Posterior vena cava (tissue), 2 donors: ENCODE data around the gene MYLK4. TPM values are rescaled to one million over a fixed set of nuclear protein-coding genes. Genes with fewer than 3 reads are reported as not detected.

Experiments
- DNase-seq: peaks from one replicate; pipeline ENCODE4 v3.0.0-alpha.2; 2020; ENCODE audit warnings: low spot score
- intact Hi-C, 2 donors: fragments of 100-400 bp; cut with DNase I; formaldehyde crosslinking; loops; one replicate each; pipeline versions ENCODE4 v1.14.1 to v1.14.2; 2022 to 2023
- total RNA-seq, 2 donors: library from RNA; stranded (reverse); fragmentation: NEBNext Ultra II Directional; extraction: Animal tissue kit (Norgen Biotek cat#: 25700); gene quantifications; one replicate each; pipeline ENCODE4 v1.2.1, GENCODE V29; 2021
- donor health status: DM: yes; HTN: yes; CAD: no.
- donor health status: DM: yes; HTN: yes; CAD: no.

The MYLK4 gene
- total RNA-seq, 2 donors from 2014 or later, result 0.67 to 0.74 TPM

DNA sequence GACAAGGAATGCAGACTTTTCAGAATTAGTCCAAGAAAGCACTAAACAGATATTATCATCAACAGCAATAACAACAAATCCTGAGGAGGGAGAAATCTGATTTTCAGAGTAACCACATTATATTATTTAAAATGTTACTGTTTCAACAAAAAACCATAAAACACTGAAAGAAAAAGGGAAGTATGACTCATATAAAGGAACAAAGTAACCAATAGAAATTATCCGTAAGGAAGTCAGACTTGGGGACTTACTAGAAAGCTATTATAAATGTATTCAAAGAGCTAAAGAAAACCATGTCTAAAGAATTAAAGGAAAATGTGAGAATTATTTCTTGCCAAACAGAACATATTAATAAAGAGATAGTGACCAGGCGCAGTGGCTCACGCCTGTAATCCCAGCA is 98.1 kb downstream of the MYLK4 start:
- DNase-seq, result no peak
- intact Hi-C loops, result no loop called here

DNA sequence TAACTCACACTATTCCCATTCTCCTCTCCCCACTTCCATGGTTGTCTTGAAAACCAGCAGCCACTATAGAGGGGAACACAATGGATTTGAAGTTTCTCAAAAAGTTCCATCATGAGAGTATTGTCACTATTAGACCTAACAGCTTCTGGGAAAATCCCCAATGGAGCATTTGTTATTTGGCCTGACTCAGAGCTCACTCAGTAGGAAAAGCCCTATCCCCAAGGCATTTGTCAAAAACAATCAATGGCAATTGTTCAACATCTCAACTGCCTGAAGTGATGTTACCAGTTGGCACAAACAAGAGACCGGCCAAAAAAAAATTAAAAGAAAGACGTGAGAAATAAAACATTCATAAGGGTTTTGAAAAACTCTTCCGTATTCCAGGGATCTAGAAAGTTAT is 98.8 kb downstream of the MYLK4 start:
- intact Hi-C loops, result no loop called here
- no peak for DNase-seq

DNA sequence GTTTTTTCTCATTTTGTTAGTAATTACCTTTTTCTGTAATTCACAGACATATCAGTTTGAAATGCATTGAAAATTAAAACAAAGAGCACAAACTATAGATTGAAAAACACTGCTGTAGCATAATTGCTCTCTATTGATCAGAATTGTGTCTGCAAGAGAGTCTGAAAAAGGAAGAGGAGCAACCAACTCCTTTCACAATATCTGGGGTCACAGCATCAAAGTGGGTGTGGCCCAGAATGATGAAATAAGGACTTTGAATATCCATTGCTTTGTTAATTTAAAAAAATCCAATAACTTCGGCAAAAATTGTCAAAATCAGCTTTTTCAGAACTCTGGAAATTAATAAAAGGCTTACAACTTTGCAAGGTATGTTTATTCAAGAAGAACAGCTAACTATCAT is 99.2 kb downstream of the MYLK4 start:
- DNase-seq, result no peak
- intact Hi-C loops, result no loop called here

DNA sequence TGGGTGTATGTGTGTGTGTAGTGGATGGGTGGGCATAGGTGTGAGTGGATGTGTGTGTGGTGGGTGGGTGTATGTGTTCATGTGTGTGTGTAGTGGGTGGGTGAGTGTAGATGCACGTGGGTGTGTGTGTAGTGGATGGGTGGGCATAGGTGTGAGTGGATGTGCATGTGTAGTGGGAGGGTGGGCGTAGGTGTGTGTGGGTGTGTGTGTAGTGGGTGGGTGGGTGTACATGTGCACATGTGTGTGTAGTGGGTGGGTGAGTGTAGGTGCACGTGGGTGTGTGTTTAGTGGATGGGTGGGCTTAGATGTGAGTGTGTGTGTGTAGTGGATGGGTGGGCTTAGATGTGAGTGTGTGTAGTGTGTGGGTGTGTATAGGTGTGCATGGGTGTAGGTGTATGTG is 104.4 kb downstream of the MYLK4 start:
- intact Hi-C loops, result loop anchor here in 1 of 2 donors (1.0 kb wide), 1 partner anchor 19 kb away; no protein-coding TSS in a partner anchor
- no peak for DNase-seq

DNA sequence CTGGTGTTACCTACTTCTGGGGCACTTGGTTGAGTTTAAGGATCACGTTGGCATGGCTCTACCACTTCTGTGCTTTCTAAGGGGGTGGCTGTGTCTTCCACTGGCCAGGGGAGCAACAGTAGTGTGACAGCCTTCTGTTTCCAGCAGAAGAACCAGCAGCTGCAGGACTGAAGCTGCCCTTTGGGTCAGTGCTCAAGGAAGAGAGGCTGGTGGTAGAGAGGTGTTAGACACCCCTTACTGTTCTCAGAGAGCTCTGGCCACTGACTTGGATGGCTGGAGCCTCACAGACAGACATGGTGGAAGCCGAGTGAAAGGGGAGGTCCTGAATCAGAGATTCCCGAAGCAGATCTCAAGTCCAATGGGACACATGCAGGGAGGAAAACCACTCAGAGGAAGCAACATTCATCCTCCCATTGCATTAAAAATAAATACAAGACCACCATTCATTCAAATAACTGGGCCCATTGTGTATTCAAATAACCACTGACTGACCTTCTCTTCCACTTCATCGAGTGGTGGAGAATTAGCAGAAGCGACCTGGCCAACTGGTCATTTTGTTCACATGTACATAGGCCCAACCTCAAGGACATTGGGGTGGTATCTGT is 106.7 kb downstream of the MYLK4 start:
- intact Hi-C loops, result no loop called here
- no peak for DNase-seq

DNA sequence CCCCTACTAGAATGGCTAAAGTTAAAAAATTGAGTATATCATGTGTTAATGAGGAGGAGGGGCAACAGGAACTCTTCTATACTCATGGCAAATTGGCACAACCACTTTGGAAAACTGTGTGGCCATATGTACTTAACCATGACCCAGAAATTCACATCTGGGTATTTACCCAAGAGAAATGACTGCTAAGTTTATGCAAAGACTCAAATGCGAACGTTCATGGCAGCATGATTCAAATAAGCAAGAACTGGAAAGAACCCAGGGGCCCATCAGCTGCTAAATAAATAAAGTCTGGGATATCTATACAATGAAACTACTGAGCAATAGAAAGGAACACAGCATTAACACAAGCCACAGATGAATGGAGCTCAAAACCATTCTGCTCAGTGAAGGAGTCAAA is 107.6 kb downstream of the MYLK4 start:
- DNase-seq, result no peak
- intact Hi-C loops, result no loop called here

DNA sequence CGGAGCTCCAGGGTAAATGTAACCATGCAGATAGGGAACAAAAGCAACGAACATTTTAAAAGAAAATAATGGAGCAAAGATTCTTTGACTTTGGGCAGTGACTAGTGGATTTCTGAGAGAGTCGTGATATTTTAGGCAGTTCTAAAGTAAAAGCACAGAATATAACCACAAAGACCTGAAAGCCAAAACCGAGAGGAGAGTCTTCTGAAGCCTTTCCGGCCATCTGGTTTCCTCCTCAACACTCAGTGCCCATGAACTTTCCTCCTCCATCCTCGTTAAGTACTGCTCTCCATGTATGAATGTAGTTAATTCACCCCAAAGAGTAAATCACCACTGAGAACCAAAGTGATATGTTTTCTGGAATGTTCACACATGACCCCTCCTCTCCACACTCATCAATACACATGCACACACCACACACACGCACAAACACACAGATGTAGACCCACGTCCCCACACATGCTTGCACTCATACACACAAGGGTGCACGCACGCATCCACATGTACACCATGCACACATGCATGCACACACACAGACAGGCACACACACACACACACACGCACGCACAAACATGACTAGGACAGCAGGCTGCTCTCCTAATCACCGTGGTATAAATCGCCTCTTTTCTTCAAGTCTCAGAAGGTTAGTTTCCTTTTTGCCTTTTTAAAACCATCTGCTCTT is 109.5 kb downstream of the MYLK4 start:
- intact Hi-C loops, result no loop called here

DNA sequence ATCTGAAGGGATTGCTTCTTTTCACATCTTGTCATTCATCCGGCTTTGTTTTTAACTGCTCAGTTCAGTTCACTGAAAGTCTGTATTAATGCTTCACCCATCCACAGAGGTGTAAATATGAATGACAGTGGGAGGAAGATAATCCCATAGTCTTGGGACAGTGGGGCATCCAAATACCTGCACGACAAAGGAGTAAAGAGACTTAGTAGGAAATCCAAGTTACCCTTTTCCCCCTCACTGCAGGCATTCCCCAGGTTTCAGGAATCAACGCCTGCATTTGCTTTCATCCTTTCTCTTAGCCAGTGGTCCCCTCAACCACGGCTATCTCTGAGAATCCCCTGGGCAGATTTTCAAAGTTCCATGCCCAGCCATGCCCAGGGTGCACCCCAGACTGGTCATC is 110.2 kb downstream of the MYLK4 start:
- no peak for DNase-seq
- intact Hi-C loops, result no loop called here

More for the DNA sequence above, 109.5 kb downstream of the MYLK4 start:
- DNase-seq, result no peak

DNA sequence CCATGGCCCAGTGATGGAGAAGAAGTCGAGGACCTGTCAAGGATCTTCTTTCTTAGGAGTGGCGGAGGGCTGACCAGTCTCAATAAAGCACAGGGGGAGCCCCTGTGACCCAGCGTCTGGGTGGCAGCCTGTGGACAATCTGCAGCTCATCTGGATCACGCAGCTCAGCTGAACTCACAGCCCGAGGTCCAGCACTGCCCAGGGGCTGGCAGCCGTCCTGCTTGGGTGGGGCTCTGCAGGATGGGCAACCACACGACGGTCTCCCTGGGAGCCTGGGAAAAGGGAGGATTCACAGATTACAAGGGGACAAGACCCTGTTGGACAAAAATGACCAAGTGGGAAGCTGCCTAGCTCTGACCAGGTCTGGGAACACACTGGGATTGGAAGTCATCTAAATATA is 110.8 kb downstream of the MYLK4 start:
- intact Hi-C loops, result loop anchor here (5.0 to 10.0 kb wide), 3 partner anchors 185 to 1043 kb away; partner anchors contain the start of gene FOXC1 (in 1 of the 2)
- no peak for DNase-seq

DNA sequence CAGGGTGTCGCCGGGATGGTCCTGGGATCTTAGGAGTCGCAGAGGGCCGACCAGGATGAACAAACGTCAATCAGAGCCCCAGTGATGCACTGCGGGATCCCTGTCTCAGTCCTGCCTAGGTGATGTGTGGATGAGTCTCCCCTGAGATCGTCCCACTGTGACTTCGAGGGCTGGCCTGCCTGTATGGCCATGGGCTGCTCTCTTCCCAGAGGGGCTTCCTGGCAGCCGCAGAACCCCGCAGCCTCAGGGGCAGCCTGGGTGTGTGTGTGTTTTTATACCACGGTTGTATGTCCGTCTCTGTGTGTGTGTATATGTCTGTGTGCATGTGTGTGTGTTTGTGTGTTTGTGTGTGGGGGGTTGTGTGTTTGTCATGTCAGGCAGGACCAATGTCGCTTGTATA is 111.6 kb downstream of the MYLK4 start:
- intact Hi-C loops, result loop anchor here (5.0 to 10.0 kb wide), 3 partner anchors 184 to 1042 kb away; partner anchors contain the start of gene FOXC1 (in 1 of the 2)
- no peak for DNase-seq

DNA sequence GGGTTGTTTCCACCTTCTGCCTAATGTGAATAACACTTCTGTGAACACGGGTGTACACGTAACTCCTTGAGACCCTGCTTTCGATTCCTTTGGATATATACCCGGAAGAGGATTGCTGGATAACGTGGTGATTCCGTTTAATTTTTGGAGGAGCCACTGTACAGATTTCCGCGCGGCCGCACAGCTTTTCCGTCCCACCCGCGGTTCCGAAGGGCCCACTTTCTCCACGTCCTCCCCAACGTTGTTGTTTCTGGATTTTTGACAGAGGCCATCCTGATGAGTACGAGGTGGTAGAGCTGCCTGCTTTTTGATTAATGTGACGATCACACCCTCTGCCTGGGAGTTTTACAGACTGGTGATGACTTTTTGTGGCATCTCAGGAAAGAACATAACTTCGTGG is 114.0 kb downstream of the MYLK4 start:
- intact Hi-C loops, result loop anchor here (5.0 to 10.0 kb wide), 3 partner anchors 182 to 1039 kb away; partner anchors contain the start of gene FOXC1 (in 1 of the 2)
- no peak for DNase-seq

DNA sequence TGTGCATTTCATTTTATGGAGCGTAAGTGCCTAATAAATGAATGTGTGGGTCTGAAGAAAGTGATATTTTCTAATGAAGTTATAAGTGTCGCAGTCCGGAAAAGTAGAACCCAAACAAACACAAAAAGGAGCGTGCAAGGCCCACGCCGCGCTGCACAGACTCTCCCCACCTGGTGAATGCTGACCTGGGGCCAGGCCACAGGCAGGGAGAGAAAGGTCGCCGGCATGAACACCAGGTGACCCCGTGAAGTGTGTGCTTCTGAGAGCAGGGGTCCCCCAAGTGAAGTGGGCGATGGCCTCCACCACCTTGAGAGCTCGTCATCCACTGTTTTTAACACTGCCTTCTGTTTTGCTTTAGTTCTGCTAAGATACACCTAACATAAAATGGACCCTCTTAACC is 114.8 kb downstream of the MYLK4 start:
- intact Hi-C loops, result loop anchor here (5.0 to 10.0 kb wide), 3 partner anchors 181 to 1039 kb away; partner anchors contain the start of gene FOXC1 (in 1 of the 2)

DNA sequence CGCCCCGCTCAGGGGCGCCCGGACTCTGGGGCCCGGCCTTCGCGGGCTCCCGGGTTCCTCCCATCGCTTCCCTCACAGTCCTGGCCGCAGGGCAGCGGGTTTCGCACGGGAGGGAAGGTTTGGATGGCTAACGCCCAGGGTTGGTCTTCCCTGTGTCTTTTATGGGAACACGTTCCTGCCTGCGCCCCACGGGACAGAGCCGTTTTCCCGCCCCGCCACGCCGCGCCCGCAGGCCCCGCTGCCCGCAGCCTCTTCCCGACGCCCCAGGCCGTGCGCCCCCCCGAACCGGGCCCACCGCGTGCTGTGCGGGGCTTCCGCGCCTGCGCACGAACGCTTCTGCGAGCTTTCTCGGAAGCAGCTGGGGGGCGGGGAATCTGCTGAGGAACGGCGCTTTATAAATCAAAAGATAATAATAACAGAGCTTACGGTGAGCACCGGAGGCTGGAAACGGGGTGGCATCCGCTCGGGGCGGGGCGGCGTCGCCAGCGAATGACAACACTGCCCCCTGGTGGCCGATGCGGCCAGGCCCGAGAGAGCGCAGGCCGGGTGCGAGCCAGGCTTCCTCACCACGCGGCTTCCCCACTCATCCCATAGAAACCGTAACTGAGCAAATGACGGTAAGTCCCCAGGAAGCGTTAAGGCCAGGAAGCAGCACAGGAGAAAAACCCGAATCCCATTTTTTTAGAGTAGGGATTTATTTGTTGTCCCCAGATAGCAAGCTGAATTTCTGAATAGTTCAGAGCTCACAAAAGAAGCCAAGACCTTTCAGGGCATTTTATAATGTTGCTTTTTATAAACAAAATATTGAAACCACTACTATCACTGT is 116.4 kb downstream of the MYLK4 start:
- peak; percentile 97 for DNase-seq
- intact Hi-C loops, result loop anchor here (10.0 kb wide), 2 partner anchors 180 to 1030 kb away; partner anchors contain the start of gene FOXC1 (in 1 of the 2)

More for the DNA sequence above, 114.8 kb downstream of the MYLK4 start:
- no peak for DNase-seq

DNA sequence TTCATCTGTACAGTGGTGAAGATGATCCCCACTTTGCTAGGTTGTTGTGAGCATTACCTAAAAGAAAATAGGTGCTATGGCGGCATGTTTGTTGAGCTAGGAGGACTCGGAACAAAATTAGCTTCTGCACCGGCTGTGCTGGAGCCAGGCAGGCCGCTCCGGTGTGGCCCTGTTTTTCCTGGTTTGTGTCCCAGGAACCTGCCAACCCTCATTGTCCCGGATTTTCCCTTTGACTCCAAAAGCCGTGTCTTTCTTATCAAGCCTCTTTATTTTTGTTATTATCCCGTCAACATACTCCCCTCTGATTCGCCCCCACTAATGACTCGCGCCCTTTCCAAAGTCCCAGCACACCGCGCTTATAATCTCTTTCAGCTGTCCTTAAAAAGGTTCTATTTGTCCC is 117.0 kb downstream of the MYLK4 start:
- intact Hi-C loops, result loop anchor here (10.0 kb wide), 2 partner anchors 179 to 1029 kb away; partner anchors contain the start of gene FOXC1 (in 1 of the 2)
- DNase-seq, result no peak

DNA sequence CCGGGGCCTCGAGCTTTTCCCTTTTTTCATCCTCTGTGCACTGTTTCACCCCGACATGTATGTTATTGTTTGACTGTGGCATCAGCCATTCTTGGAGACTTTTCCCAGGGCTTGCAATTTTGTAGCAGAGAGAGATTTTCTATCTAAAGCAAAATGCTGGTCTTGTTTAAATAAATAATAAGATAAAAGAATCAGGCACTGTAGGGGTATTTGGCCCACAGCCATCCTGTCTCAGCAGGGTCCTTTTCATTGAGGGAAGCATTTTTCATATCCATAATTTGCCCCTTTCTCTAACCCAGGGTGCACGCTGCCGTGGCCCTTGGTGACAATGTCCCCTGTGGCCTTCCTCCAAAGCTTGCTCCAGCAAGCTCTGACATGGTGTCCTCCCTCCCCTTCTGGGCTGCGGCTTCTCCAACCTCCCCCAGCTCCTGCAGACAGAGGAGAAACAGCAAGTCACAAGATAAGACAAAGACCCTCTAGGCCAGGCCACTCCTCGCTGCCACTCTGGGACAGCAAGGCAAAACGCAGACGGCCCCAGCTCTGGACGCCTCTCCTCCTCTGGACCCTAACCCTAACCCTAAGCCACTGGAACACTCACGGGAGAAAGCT is 117.6 kb downstream of the MYLK4 start:
- no peak for DNase-seq
- intact Hi-C loops, result loop anchor here (10.0 kb wide), 2 partner anchors 178 to 1028 kb away; partner anchors contain the start of gene FOXC1 (in 1 of the 2)

DNA sequence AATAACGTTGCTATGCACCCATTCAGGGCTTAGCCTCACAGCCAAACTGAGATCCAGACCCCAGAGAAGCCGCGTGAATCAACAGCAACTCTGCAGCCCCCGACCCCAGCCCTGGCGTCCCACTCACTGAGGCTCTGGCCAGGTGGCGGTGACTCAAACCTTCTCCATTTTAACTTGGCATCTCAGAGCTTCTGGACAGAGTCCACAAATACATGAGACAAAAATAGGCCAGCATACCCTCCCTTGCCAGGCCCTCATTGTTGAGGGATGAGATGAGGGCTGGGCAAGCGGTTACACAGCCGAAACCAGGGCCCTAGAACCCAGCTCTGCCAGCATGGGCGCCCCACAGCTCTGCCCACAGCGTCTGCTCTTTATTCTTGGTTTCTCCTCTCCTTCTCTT is 118.4 kb downstream of the MYLK4 start:
- intact Hi-C loops, result loop anchor here (10.0 kb wide), 2 partner anchors 178 to 1028 kb away; partner anchors contain the start of gene FOXC1 (in 1 of the 2)
- no peak for DNase-seq

DNA sequence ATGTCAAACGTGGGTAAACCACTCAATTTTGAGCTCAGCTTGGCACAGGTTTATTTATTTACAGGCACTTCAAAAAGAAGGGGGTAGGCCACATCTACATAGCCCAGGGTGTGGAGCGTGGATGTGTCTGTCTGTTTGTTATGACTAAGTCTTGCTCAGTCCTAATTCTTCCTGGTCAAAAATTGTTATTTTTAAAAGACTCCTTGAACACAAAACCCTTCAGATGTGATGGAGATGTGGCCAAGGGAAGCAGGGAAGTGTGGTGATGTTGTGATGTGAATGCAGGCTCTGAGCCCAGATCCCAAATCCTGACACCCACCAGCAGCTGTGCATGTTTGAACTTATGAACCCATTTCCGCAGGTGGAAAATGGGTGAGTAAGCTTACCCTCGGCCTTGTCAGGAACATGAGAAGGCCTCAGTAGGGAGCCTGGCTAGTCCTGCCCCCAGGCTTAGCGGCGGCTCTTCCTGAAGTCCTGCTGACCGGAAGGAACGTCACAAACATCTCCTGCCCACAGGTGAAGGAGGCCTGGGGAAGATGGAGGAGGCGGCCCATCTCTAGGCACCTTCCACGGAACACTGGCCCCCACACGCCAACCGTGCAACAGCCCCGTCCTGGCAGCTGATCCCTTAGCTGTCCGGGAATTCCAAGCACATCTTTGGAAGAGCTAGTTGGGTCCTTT is 119.7 kb downstream of the MYLK4 start:
- intact Hi-C loops, result loop anchor here (10.0 kb wide), 2 partner anchors 176 to 1026 kb away; partner anchors contain the start of gene FOXC1 (in 1 of the 2)
- DNase-seq, result no peak

DNA sequence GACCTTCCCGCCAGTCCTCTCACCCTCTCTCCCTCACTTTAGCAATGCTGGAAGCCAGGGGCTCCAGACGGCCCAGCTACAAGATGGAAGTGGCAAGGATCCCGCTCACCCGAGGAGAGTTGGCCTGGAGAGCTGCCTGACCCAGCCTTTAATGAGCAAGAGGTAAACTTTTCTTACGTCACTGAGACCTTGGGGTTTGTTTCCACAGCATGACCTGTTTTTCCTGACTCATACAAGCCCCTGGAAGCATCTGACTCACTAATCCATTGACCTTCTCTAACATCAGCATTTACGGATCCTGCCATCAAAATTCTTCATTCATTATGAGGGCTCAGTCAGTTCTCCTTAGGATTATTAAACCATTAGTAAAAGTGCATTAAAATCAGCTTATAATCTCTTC is 120.4 kb downstream of the MYLK4 start:
- DNase-seq, result peak; percentile 89
- intact Hi-C loops, result loop anchor here (10.0 kb wide), 2 partner anchors 176 to 1026 kb away; partner anchors contain the start of gene FOXC1 (in 1 of the 2)
